ENCODE results near the gene LCN6. TPM values are rescaled to one million over a fixed set of nuclear protein-coding genes. Genes with fewer than 3 reads are reported as not detected.

Gene LCN6
- total and polyA plus RNA-seq, 4 donors, result 1.4 to 12.3 (median 8.6) TPM; not detected in 1

DNA sequence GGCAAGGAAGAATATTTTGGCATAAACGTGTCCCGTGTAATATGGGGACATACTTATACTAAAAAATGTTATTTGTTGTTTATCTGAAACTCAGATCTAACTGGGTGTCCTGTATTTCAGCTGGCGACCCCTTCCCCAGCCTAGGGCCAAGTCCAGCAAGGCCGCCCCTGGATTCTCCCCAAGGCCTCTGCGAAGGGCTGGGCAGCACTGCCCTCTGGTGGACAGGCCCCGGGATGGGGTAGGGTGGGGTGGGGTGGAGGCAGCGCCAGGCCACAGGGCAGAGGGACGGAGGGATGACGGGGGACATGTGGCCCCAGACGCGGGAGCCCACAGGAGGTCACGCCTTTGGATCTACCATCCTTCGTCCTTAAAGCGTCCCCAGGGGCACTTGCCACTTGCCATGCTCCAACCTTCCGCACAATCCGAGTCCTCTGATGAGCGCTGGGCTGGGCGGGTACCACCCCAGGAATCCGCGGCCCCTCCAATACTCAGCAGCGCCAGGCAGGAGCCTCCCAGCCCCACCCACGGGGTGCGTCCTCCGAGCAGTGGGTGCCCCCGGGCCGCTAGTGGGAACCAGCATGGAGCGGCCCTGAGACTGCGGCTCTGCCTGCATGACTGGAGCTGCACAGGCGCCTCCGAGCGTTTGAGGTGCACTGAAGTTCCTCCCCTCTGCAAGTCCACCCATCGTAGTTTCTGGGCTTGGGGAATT is 54.0 kb downstream of the LCN6 start:
- H3K9me3 ChIP-seq (ENCODE audit: control insufficient read depth in 4 of 4, insufficient read depth in 3 of 4, low read length in 3 of 4), result no peaks in the 10 kb centered on the region
- DNase-seq (peak in 1 of 3 donors; percentile 41), ATAC-seq (ENCODE audit: insufficient read depth, low FRiP score) (no peak)
- H3K9ac ChIP-seq (ENCODE audit: insufficient read depth in 1 of 2, low read length in 2 of 2), result no peak overlapping the region
- WGBS, 2 donors, result 39 to 46% methylated on average over 32 of the region's 32 CpGs
- TF ChIP-seq, protein P1, sequence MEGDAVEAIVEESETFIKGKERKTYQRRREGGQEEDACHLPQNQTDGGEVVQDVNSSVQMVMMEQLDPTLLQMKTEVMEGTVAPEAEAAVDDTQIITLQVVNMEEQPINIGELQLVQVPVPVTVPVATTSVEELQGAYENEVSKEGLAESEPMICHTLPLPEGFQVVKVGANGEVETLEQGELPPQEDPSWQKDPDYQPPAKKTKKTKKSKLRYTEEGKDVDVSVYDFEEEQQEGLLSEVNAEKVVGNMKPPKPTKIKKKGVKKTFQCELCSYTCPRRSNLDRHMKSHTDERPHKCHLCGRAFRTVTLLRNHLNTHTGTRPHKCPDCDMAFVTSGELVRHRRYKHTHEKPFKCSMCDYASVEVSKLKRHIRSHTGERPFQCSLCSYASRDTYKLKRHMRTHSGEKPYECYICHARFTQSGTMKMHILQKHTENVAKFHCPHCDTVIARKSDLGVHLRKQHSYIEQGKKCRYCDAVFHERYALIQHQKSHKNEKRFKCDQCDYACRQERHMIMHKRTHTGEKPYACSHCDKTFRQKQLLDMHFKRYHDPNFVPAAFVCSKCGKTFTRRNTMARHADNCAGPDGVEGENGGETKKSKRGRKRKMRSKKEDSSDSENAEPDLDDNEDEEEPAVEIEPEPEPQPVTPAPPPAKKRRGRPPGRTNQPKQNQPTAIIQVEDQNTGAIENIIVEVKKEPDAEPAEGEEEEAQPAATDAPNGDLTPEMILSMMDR (IDR thresholded peaks at IDR 0.05; ENCODE audit: control extremely low read depth, extremely low read depth), result peak; percentile 31
- peaks cover 0 to 17% (median 5%) of the 10 kb centered on the region in 5 donors for H3K4me1 ChIP-seq (ENCODE audit: control insufficient read depth in 5 of 5, insufficient read depth in 5 of 5, low read length in 5 of 5)
- H3K4me3 ChIP-seq, result no peak overlapping the region
- H3K36me3 ChIP-seq (ENCODE audit: control insufficient read depth in 4 of 4, insufficient read depth in 4 of 4, low read length in 4 of 4), result no peaks in the 10 kb centered on the region
- peak overlapping the region in 1 of 2 donors; percentile 47 for H3K27ac ChIP-seq (ENCODE audit: low read depth in 1 of 2, low read length in 1 of 2)
- peaks cover 0 to 2% (median 0%) of the 10 kb centered on the region in 3 donors for H3K27me3 ChIP-seq (ENCODE audit: control insufficient read depth in 3 of 3, insufficient read depth in 3 of 3, low read length in 2 of 3)

Small RNAs within 50 kb of the gene (small RNA-seq; reads per million reads assigned to genes)
- gene ATP6V1G1P3 (ENCODE audit: low replicate concordance), result not detected
- gene MIR6722 (ENCODE audit: low replicate concordance), result not detected

Other genes with a start within 250 kb of the LCN6 start
- gene NOTCH1, start 202.5 kb downstream of the LCN6 start, total RNA-seq, result 100 to 1,000 TPM in 1 of 2 donors, 10 to 100 TPM in 1; 64.3 to 101 TPM
- 10 to 100 TPM; 23.9 to 24.7 TPM for gene NOTCH1, start 202.5 kb downstream of the LCN6 start, polyA plus RNA-seq
- 100 to 1,000 TPM; 128 to 177 TPM for gene EGFL7, start 85.6 kb downstream of the LCN6 start, total RNA-seq
- gene EGFL7, start 85.6 kb downstream of the LCN6 start, polyA plus RNA-seq, result 100 to 1,000 TPM; 275 to 379 TPM
- gene AGPAT2, start 61.1 kb downstream of the LCN6 start, total RNA-seq, result 100 to 1,000 TPM in 1 of 2 donors, 10 to 100 TPM in 1; 81.7 to 184 TPM
- 100 to 1,000 TPM; 169 to 277 TPM for gene AGPAT2, start 61.1 kb downstream of the LCN6 start, polyA plus RNA-seq
- 10 to 100 TPM; 14.5 to 26.7 TPM for gene DIPK1B, start 36.0 kb downstream of the LCN6 start, total RNA-seq
- 10 to 100 TPM; 12.5 to 13.3 TPM for gene DIPK1B, start 36.0 kb downstream of the LCN6 start, polyA plus RNA-seq
- 1 to 10 TPM in 1 of 2 donors, not detected in 1; 4.7 TPM for gene LCN10, start 5.6 kb downstream of the LCN6 start, total RNA-seq
- gene LCN10, start 5.6 kb downstream of the LCN6 start, polyA plus RNA-seq, result 1 to 10 TPM in 1 of 2 donors, under 1 TPM in 1; 0.72 to 6.4 TPM
- under 1 TPM in 1 of 2 donors, not detected in 1; 0.11 TPM for gene LCN8, start 9.7 kb upstream of the LCN6 start, total RNA-seq
- not detected for gene LCN8, start 9.7 kb upstream of the LCN6 start, polyA plus RNA-seq
- gene LCN15, start 16.0 kb upstream of the LCN6 start, total RNA-seq, result not detected
- under 1 TPM in 1 of 2 donors, not detected in 1; 0.16 TPM for gene LCN15, start 16.0 kb upstream of the LCN6 start, polyA plus RNA-seq
- 10 to 100 TPM; 56.5 to 94.1 TPM for gene TMEM141, start 42.8 kb upstream of the LCN6 start, total RNA-seq
- gene TMEM141, start 42.8 kb upstream of the LCN6 start, polyA plus RNA-seq, result 100 to 1,000 TPM; 132 to 177 TPM
- gene CCDC183, start 47.8 kb upstream of the LCN6 start, total RNA-seq, result 1 to 10 TPM; 1.6 to 4.6 TPM
- gene CCDC183, start 47.8 kb upstream of the LCN6 start, polyA plus RNA-seq, result 1 to 10 TPM in 1 of 2 donors, under 1 TPM in 1; 0.38 to 2.8 TPM
- gene RABL6, start 59.4 kb upstream of the LCN6 start, total RNA-seq, result 10 to 100 TPM; 36.4 to 87.8 TPM
- gene RABL6, start 59.4 kb upstream of the LCN6 start, polyA plus RNA-seq, result 10 to 100 TPM; 53.7 to 70.8 TPM
- 1 to 10 TPM; 1.6 to 4.3 TPM for gene AJM1, start 94.0 kb upstream of the LCN6 start, total RNA-seq
- 1 to 10 TPM; 1.1 to 1.3 TPM for gene AJM1, start 94.0 kb upstream of the LCN6 start, polyA plus RNA-seq
- 100 to 1,000 TPM in 1 of 2 donors, 10 to 100 TPM in 1; 75.0 to 124 TPM for gene PHPT1, start 100.9 kb upstream of the LCN6 start, total RNA-seq
- gene PHPT1, start 100.9 kb upstream of the LCN6 start, polyA plus RNA-seq, result 100 to 1,000 TPM; 110 to 195 TPM
- 10 to 100 TPM in 1 of 2 donors, 1 to 10 TPM in 1; 5.6 to 13.2 TPM for gene MAMDC4, start 103.8 kb upstream of the LCN6 start, total RNA-seq
- 1 to 10 TPM; 7.0 to 7.3 TPM for gene MAMDC4, start 103.8 kb upstream of the LCN6 start, polyA plus RNA-seq
- 100 to 1,000 TPM; 283 to 298 TPM for gene EDF1, start 117.8 kb upstream of the LCN6 start, total RNA-seq
- 100 to 1,000 TPM; 308 to 670 TPM for gene EDF1, start 117.8 kb upstream of the LCN6 start, polyA plus RNA-seq
- gene TRAF2, start 138.0 kb upstream of the LCN6 start, total RNA-seq, result 10 to 100 TPM; 17.2 to 19.1 TPM
- gene TRAF2, start 138.0 kb upstream of the LCN6 start, polyA plus RNA-seq, result 10 to 100 TPM; 11.3 to 13.2 TPM
- gene FBXW5, start 196.2 kb upstream of the LCN6 start, total RNA-seq, result 100 to 1,000 TPM in 1 of 2 donors, 10 to 100 TPM in 1; 56.6 to 118 TPM
- 100 to 1,000 TPM in 1 of 2 donors, 10 to 100 TPM in 1; 89.1 to 109 TPM for gene FBXW5, start 196.2 kb upstream of the LCN6 start, polyA plus RNA-seq
- gene C8G, start 196.7 kb upstream of the LCN6 start, total RNA-seq, result 1 to 10 TPM in 1 of 2 donors, not detected in 1; 2.1 TPM
- gene C8G, start 196.7 kb upstream of the LCN6 start, polyA plus RNA-seq, result 1 to 10 TPM in 1 of 2 donors, under 1 TPM in 1; 0.90 to 1.4 TPM
- 1 to 10 TPM; 4.1 to 6.3 TPM for gene LCN12, start 203.7 kb upstream of the LCN6 start, total RNA-seq
- gene LCN12, start 203.7 kb upstream of the LCN6 start, polyA plus RNA-seq, result 1 to 10 TPM in 1 of 2 donors, under 1 TPM in 1; 0.35 to 2.4 TPM
- gene PTGDS, start 229.0 kb upstream of the LCN6 start, total RNA-seq, result 100 to 1,000 TPM in 1 of 2 donors, 10 to 100 TPM in 1; 29.5 to 159 TPM
- 100 to 1,000 TPM in 1 of 2 donors, 10 to 100 TPM in 1; 19.4 to 158 TPM for gene PTGDS, start 229.0 kb upstream of the LCN6 start, polyA plus RNA-seq
- 1 to 10 TPM in 1 of 2 donors, under 1 TPM in 1; 0.28 to 2.5 TPM for gene LCNL1, start 234.5 kb upstream of the LCN6 start, total RNA-seq
- 1 to 10 TPM in 1 of 2 donors, under 1 TPM in 1; 0.15 to 2.7 TPM for gene LCNL1, start 234.5 kb upstream of the LCN6 start, polyA plus RNA-seq
- gene PAXX, start 243.9 kb upstream of the LCN6 start, total RNA-seq, result 10 to 100 TPM; 16.6 to 58.1 TPM
- gene PAXX, start 243.9 kb upstream of the LCN6 start, polyA plus RNA-seq, result 100 to 1,000 TPM in 1 of 2 donors, 10 to 100 TPM in 1; 60.7 to 172 TPM
- 100 to 1,000 TPM in 1 of 2 donors, 10 to 100 TPM in 1; 72.0 to 115 TPM for gene CLIC3, start 248.0 kb upstream of the LCN6 start, total RNA-seq
- gene CLIC3, start 248.0 kb upstream of the LCN6 start, polyA plus RNA-seq, result 10 to 100 TPM; 17.2 to 90.2 TPM

Data from lung (tissue), 13 donors.